Uterus (tissue), 2 donors: Measurements from ENCODE around the gene TLR6.

Source experiments
- CTCF ChIP-seq, 4 experiments: fragments of 200-600 bp in 2 of 4; fragments of 450-650 bp in 2 of 4; sonication (generic) in 2 of 4; IDR thresholded peaks; one replicate each; pipeline ENCODE4 v1.5.1; 2016 to 2019; ENCODE audit warnings: antibody characterized with exemption in 4 of 4, mild to moderate bottlenecking in 2 of 4, moderate library complexity in 1 of 4
- POLR2A ChIP-seq, 2 donors: fragments of 450-650 bp; IDR thresholded peaks; one replicate each; pipeline ENCODE4 v1.6.1; 2016; ENCODE audit warnings: antibody characterized with exemption in 2 of 2, mild to moderate bottlenecking in 1 of 2, moderate library complexity in 1 of 2

DNA sequence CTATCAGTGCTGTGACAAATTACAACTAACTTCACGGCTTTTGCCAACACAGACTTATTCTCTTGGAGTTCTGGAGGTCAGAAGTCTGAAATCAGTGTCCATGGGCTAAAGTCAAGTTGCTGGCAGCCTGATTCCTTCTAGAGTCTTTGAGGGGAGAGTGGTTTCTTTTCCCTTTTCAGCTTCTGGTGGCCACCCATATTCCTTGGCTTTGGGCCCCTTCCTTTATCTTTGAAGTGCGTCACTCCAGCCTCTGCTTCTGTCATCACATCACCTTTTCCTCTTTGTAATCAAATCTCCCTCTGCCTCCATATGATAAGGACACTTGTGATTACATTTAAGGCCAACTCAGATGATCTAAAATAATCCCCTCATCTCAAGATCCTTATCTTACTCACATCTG is 20.0 kb upstream of the TLR6 start:
- TF ChIP-seq CTCF (IDR thresholded peaks at IDR 0.05) = no peak
- no peak for TF ChIP-seq POLR2A (IDR thresholded peaks at IDR 0.05)
